Thoracic aorta (tissue), 2 donors: ENCODE results near the gene GP1BB. TPM values are rescaled to one million over a fixed set of nuclear protein-coding genes. Genes with fewer than 3 reads are reported as not detected.

Experiments
- ATAC-seq: fragments of 150-250 bp; one replicate; pipeline ENCODE4 v1.8.0; 2017; ENCODE audit warnings: low read depth; ENCODE audit not compliant: insufficient number of reproducible peaks, low FRiP score
- DNase-seq: peaks from one replicate; pipeline ENCODE4 v3.0.0-alpha.2; 2020; ENCODE audit warnings: low spot score
- H3K27ac ChIP-seq, 2 donors: fragments of 200-600 bp; sonication (generic); 1 replicate in 1 of 2; 2 replicates in 1 of 2; pipeline ENCODE4 v1.5.1; 2016; ENCODE audit warnings: mild to moderate bottlenecking in 2 of 2, moderate library complexity in 2 of 2
- H3K27me3 ChIP-seq: fragments of 200-600 bp; sonication (generic); replicated peaks from 2 replicates; pipeline ENCODE4 v1.6.0; 2016; ENCODE audit warnings: mild to moderate bottlenecking; ENCODE audit not compliant: insufficient read depth
- H3K36me3 ChIP-seq: fragments of 200-600 bp; sonication (generic); one replicate; pipeline ENCODE4 v1.5.1; 2016
- H3K4me1 ChIP-seq, 2 donors: fragments of 200-600 bp; sonication (generic); 1 replicate in 1 of 2; 2 replicates in 1 of 2; pipeline versions ENCODE4 v1.5.1 to v1.6.0; 2016; ENCODE audit warnings: low read depth in 2 of 2, mild to moderate bottlenecking in 1 of 2; ENCODE audit not compliant: control insufficient read depth in 1 of 2
- H3K4me3 ChIP-seq: fragments of 200-600 bp; sonication (generic); 2 replicates; pipeline ENCODE4 v1.5.1; 2016; ENCODE audit warnings: mild to moderate bottlenecking
- H3K9me3 ChIP-seq: fragments of 200-600 bp; sonication (generic); 2 replicates; pipeline ENCODE4 v1.5.1; 2016
- total RNA-seq, 2 donors: library from RNA; depleted of rRNA; stranded (reverse); fragments of >200 nt; gene quantifications; one replicate each; pipeline versions ENCODE4 v1.1.0 to v1.2.3, GENCODE V29; 2016
- TF ChIP-seq, protein P1 (sequence below): fragments of 200-600 bp; sonication (generic); IDR thresholded peaks from one replicate; pipeline ENCODE4 v1.5.1; 2019; ENCODE audit warnings: antibody characterized with exemption

Gene GP1BB
- total RNA-seq, 2 donors from 2014 or later, result 13.1 to 30.3 TPM

DNA sequence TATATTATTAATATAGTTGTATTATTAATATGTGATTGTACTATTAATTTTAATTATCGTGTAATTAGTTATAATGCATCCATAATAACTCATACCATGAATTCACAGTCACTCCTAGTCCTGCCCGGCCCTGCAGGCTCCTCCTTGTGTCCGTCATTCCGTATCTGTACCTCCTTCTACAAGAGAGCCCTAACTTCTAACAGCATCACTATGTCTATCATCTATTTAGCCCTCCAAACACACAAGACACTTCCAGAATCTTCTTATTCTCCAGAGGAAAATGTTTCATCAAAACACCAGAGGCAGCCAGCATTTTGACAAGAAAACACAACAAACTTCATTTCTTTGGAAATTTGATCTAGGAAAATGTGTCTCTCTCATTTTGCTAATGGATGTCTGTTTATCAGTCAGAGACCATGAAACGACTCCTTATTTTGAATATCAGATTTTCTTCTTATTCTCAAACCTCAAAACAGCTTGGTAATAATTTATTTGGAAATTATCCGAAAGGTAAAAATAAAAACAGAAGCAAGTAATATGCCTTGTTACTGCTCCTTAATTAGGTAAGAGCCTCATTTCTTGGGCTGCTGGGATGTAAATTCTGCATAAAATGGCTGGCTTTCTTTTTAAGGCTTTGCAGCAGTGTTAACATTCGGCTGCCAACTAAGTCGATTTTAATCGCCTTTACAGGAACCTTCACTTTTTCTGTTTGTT is 32.2 kb upstream of the GP1BB start:
- H3K4me3 ChIP-seq, result peak overlapping the region; percentile 57
- TF ChIP-seq, protein P1, sequence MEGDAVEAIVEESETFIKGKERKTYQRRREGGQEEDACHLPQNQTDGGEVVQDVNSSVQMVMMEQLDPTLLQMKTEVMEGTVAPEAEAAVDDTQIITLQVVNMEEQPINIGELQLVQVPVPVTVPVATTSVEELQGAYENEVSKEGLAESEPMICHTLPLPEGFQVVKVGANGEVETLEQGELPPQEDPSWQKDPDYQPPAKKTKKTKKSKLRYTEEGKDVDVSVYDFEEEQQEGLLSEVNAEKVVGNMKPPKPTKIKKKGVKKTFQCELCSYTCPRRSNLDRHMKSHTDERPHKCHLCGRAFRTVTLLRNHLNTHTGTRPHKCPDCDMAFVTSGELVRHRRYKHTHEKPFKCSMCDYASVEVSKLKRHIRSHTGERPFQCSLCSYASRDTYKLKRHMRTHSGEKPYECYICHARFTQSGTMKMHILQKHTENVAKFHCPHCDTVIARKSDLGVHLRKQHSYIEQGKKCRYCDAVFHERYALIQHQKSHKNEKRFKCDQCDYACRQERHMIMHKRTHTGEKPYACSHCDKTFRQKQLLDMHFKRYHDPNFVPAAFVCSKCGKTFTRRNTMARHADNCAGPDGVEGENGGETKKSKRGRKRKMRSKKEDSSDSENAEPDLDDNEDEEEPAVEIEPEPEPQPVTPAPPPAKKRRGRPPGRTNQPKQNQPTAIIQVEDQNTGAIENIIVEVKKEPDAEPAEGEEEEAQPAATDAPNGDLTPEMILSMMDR, result no peak
- ATAC-seq, result no peak
- DNase-seq, result no peak
- no peaks in the 10 kb centered on the region for H3K4me1 ChIP-seq
- no peaks in the 10 kb centered on the region for H3K36me3 ChIP-seq
- H3K9me3 ChIP-seq, result no peaks in the 10 kb centered on the region
- H3K27ac ChIP-seq, result no peak overlapping the region
- H3K27me3 ChIP-seq, result no peaks in the 10 kb centered on the region

DNA sequence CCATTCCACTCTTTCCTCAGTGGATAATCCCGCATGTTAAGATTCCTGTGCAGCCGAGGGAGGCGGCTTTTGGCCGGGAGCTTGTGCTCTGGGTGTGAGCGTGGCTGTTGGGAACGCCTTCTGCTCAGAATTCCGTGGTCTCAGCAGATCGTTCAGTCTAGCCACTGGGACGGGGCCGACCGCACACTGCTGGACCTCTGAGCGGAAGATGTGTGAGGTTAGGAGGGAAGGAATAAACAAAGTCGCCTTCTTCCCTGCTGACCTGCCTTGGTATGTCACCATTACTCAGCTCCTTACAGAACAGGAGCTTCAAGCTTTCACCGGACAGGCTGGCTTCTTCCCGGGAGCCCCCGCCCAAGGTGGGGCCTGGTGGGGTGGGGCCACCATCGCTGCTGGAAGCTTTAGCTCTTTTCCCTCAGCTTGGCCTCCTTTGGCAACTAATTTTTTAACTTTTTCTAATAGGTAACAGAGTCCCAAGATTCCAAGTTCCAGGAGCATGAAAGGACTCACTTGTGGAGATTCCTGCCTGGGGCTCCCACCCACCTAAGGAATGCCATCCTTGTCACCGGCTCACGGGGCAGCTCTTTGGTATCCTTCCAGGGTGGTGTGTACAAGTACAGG is 31.5 kb upstream of the GP1BB start:
- DNase-seq, result no peak
- H3K36me3 ChIP-seq, result no peaks in the 10 kb centered on the region
- H3K27me3 ChIP-seq, result no peaks in the 10 kb centered on the region
- peak overlapping the region; percentile 57 for H3K4me3 ChIP-seq
- ATAC-seq, result no peak
- H3K27ac ChIP-seq, result no peak overlapping the region
- H3K4me1 ChIP-seq, result no peaks in the 10 kb centered on the region
- TF ChIP-seq, protein P1, result no peak
- no peaks in the 10 kb centered on the region for H3K9me3 ChIP-seq

DNA sequence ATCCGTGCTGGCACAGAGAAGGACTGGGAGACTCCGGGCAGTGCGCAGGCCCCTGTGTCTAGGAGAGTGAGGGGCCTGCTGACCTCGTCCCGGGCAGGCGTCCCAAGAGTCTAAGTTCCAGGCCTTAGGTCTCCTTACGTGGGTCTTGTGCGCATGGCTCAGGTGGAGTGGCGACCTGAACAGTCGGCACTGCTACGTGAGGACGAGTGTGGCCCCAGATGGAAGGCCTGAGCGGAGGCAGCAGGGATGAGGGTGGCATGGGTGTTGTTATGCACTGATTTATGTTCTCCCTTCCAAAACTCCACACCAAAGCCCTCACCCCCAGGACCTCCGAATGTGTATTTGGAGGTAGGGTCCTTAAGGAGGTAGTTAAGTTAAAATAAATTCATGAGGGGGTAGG is 29.8 kb upstream of the GP1BB start:
- Histone ChIP-seq H3K27me3 (no peaks in the 10 kb centered on the region), H3K27ac (no peak overlapping the region), H3K4me3 (no peak overlapping the region), H3K9me3 (no peaks in the 10 kb centered on the region), H3K4me1 (no peaks in the 10 kb centered on the region), H3K36me3 (no peaks in the 10 kb centered on the region)
- TF ChIP-seq, protein P1, result no peak
- no peak for ATAC-seq
- no peak for DNase-seq

DNA sequence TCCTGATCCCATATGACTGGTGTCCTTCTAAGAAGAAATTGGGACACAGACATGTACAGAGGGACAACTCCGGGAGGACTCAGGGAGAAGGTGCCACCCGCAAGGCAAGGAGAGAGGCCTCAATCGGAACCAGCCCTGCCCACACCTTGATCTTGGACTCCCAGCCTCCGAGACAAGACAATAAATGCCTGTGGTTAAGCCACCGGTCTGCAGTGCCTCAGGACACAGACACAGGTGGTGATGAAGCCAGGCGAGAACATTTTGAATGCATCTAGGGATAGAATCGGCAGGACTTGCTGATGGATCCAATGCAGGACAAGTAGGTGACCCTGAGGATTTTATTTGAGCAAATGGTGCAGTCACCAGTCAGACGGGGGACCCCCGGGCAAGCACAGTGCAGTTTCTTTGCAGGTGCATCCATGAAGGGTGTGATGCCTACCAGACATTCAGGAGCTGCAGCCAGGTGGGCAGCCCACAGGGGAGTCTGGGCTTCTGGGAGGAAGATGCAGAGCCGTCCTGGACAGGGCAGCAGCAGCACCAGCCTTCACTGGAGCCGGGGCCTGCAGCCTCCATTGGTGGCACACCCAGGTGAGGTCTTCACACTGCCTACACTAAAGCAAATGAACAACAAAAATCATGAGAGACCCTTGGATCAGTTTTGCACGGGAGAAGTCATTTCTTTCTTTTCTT is 29.2 kb upstream of the GP1BB start:
- Histone ChIP-seq H3K4me1 (no peaks in the 10 kb centered on the region), H3K4me3 (no peak overlapping the region), H3K9me3 (no peaks in the 10 kb centered on the region), H3K27ac (no peak overlapping the region), H3K36me3 (no peaks in the 10 kb centered on the region), H3K27me3 (no peaks in the 10 kb centered on the region)
- ATAC-seq (no peak), DNase-seq (no peak)
- TF ChIP-seq, protein P1, result no peak

DNA sequence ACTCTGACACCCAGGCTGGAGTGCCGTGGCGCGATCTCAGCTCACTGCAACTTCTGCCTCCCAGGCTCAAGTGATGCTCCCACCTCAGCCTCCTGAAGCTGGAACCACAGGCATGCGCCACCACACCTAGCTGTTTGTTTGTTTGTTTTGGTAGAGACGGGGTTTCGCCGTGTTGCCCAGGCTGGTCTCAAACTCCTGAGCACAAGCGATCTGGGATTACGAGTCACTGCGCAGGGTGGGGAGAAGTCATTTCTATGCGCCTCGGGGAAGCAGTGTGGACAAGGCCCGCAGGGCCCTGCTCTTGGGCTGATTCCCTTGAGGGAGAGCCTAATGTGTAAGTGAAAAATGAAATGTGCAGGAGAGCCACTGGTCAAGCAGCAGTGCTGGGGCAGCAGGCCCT is 28.6 kb upstream of the GP1BB start:
- Histone ChIP-seq H3K9me3 (no peaks in the 10 kb centered on the region), H3K4me3 (no peak overlapping the region), H3K27me3 (no peaks in the 10 kb centered on the region), H3K27ac (no peak overlapping the region), H3K4me1 (no peaks in the 10 kb centered on the region), H3K36me3 (no peaks in the 10 kb centered on the region)
- no peak for ATAC-seq
- TF ChIP-seq, protein P1, result no peak
- no peak for DNase-seq
